OCI-LY3 (cell line): ENCODE results near the gene PI16.

Source experiments
- H2AFZ ChIP-seq: fragments of 200-600, 300-600 bp; shearing (Covaris generic); 2 replicates; pipeline ENCODE4 v1.6.0; 2014; ENCODE audit warnings: antibody characterized with exemption, low read depth, low read length
- H3K27ac ChIP-seq: fragments of 200-600, 300-600 bp; sonication (generic); 2 replicates; pipeline ENCODE4 v1.5.1; 2014; ENCODE audit warnings: mild to moderate bottlenecking, low read length, moderate library complexity, mixed read lengths
- H3K27me3 ChIP-seq: fragments of 200-600, 300-600 bp; sonication (generic); 2 replicates; pipeline ENCODE4 v1.6.1; 2014; ENCODE audit warnings: low read depth, low read length, mixed read lengths
- H3K36me3 ChIP-seq: fragments of 200-600, 300-600 bp; sonication (generic); replicated peaks from 2 replicates; pipeline ENCODE3; 2014; ENCODE audit warnings: low read depth, low read length, mixed read lengths
- H3K4me1 ChIP-seq: fragments of 300-600, 200-600 bp; sonication (generic); 2 replicates; pipeline ENCODE4 v1.6.1; 2014; ENCODE audit warnings: low read length, mixed read lengths
- H3K4me2 ChIP-seq: fragments of 200-600, 300-600 bp; sonication (generic); 2 replicates; pipeline ENCODE4 v1.6.1; 2014; ENCODE audit warnings: low read length, mixed read lengths
- H3K4me3 ChIP-seq: fragments of 300-600, 200-600 bp; sonication (generic); 2 replicates; pipeline ENCODE4 v1.5.1; 2014; ENCODE audit warnings: antibody characterized with exemption, mild to moderate bottlenecking, low read length, moderate library complexity
- H3K79me2 ChIP-seq: fragments of 300-600, 200-600 bp; shearing (Covaris generic); 2 replicates; pipeline ENCODE4 v1.6.1; 2014; ENCODE audit warnings: mild to moderate bottlenecking, low read length, mixed read lengths
- H3K9ac ChIP-seq: fragments of 300-600, 200-600 bp; shearing (Covaris generic); 2 replicates; pipeline ENCODE4 v1.6.0; 2014; ENCODE audit warnings: mild to moderate bottlenecking, low read length, moderate library complexity
- H3K9me3 ChIP-seq: fragments of 200-600, 300-600 bp; shearing (Covaris generic); 2 replicates; pipeline ENCODE4 v1.6.1; 2014; ENCODE audit warnings: low read length, mixed read lengths; ENCODE audit not compliant: insufficient read depth
- H4K20me1 ChIP-seq: fragments of 200-600, 300-600 bp; sonication (generic); 2 replicates; pipeline ENCODE4 v1.6.1; 2016; ENCODE audit warnings: low read length, mixed read lengths; ENCODE audit not compliant: insufficient read depth
- CTCF ChIP-seq: fragments of 200-600, 300-600 bp; sonication (generic); IDR thresholded peaks from 2 replicates; pipeline ENCODE4 v1.5.1; 2014; ENCODE audit warnings: antibody characterized with exemption, low read length, low read depth
- EZH2phosphoT487 ChIP-seq: fragments of 200-600 bp; shearing (Covaris generic); IDR thresholded peaks from 2 replicates; pipeline ENCODE4 v1.6.1; 2018; ENCODE audit warnings: antibody characterized with exemption, mixed run types, low read depth

PI16 gene

GRCh38 chr6:36954262-36954931 is at the start of gene PI16:
TSS of gene PI16 (plus strand) at chr6:36954738. CDS start at chr6:36954761, 23 bp downstream.
- no peaks in the 10 kb centered on the region for H3K36me3 ChIP-seq
- H4K20me1 ChIP-seq: no peaks in the 10 kb centered on the region
- H3K27me3 ChIP-seq: peaks cover 7% of the 10 kb centered on the region; the same call in 1 of the 2 replicates
- H3K79me2 ChIP-seq: no peaks in the 10 kb centered on the region
- no peak for TF ChIP-seq EZH2phosphoT487
- no peak for TF ChIP-seq CTCF
- no peak within 1 kb of the TSS for H3K4me2 ChIP-seq
- H3K9ac ChIP-seq: no peak within 1 kb of the TSS
- H3K4me3 ChIP-seq: no peak within 1 kb of the TSS
- no peaks in the 10 kb centered on the region for H3K4me1 ChIP-seq
- H2AFZ ChIP-seq: no peak within 1 kb of the TSS
- H3K27ac ChIP-seq: no peak within 1 kb of the TSS
- no peaks in the 10 kb centered on the region for H3K9me3 ChIP-seq

GRCh38 chr6:36904851-36905393 is 49.6 kb upstream of the PI16 start:
- Histone ChIP-seq H3K27ac (no peak overlapping the region), H3K27me3 (no peaks in the 10 kb centered on the region), H3K36me3 (peaks cover 16% of the 10 kb centered on the region), H3K4me2 (no peak overlapping the region), H3K79me2 (no peaks in the 10 kb centered on the region), H4K20me1 (no peaks in the 10 kb centered on the region), H3K9ac (no peak overlapping the region), H3K9me3 (no peaks in the 10 kb centered on the region), H2AFZ (no peak overlapping the region), H3K4me3 (no peak overlapping the region), H3K4me1 (no peaks in the 10 kb centered on the region)
- TF ChIP-seq EZH2phosphoT487 (no peak), CTCF (no peak)

GRCh38 chr6:36906539-36907325 is 47.8 kb upstream of the PI16 start:
- Histone ChIP-seq H3K9me3 (no peaks in the 10 kb centered on the region), H3K4me1 (no peaks in the 10 kb centered on the region), H3K27ac (no peak overlapping the region), H3K4me3 (no peak overlapping the region), H3K36me3 (peaks cover 16% of the 10 kb centered on the region), H3K79me2 (no peaks in the 10 kb centered on the region), H3K27me3 (no peaks in the 10 kb centered on the region), H3K9ac (no peak overlapping the region), H4K20me1 (no peaks in the 10 kb centered on the region), H3K4me2 (no peak overlapping the region), H2AFZ (no peak overlapping the region)
- TF ChIP-seq CTCF (no peak), EZH2phosphoT487 (no peak)

GRCh38 chr6:36907781-36908180 is 46.8 kb upstream of the PI16 start:
- no peak overlapping the region for H3K27ac ChIP-seq
- H3K79me2 ChIP-seq: no peaks in the 10 kb centered on the region
- no peak overlapping the region for H2AFZ ChIP-seq
- H3K4me1 ChIP-seq: no peaks in the 10 kb centered on the region
- no peaks in the 10 kb centered on the region for H3K9me3 ChIP-seq
- no peaks in the 10 kb centered on the region for H3K27me3 ChIP-seq
- H3K4me3 ChIP-seq: no peak overlapping the region
- no peaks in the 10 kb centered on the region for H4K20me1 ChIP-seq
- no peak overlapping the region for H3K9ac ChIP-seq
- H3K36me3 ChIP-seq: peaks cover 13% of the 10 kb centered on the region
- no peak overlapping the region for H3K4me2 ChIP-seq
- TF ChIP-seq EZH2phosphoT487 (no peak), CTCF (no peak)
